Kidney (tissue), 14 donors: Measurements from ENCODE around the gene TBC1D1. TPM values are rescaled to one million over a fixed set of nuclear protein-coding genes. Genes with fewer than 3 reads are reported as not detected.

Experiments used
- DNase-seq, 5 donors: peaks; one replicate each; pipeline ENCODE4 v3.0.0-alpha.2; 2013 to 2020
- FAIRE-seq: peaks from 2 replicates; lab custom pipeline; 2012; peaks lifted over from hg19 to GRCh38; lab: Jason Lieb, UNC
- H3K27ac ChIP-seq, 2 donors: one replicate each; pipeline ENCODE4 v1.7.0; 2013; ENCODE audit warnings: low read depth in 2 of 2, low read length in 2 of 2, inconsistent platforms in 1 of 2
- H3K27me3 ChIP-seq: one replicate; pipeline ENCODE4 v1.7.1; 2013; ENCODE audit warnings: low read length, inconsistent platforms; ENCODE audit not compliant: control insufficient read depth, insufficient read depth
- H3K36me3 ChIP-seq, 3 donors: one replicate each; pipeline versions ENCODE4 v1.7.0 to v1.7.1; 2013; ENCODE audit warnings: low read length in 3 of 3, control low read depth in 1 of 3, inconsistent platforms in 1 of 3; ENCODE audit not compliant: insufficient read depth in 3 of 3, control insufficient read depth in 2 of 3
- H3K4me1 ChIP-seq, 3 donors: one replicate each; pipeline versions ENCODE4 v1.7.0 to v1.7.1; 2013; ENCODE audit warnings: low read length in 3 of 3, inconsistent platforms in 1 of 3, low read depth in 1 of 3; ENCODE audit not compliant: control insufficient read depth in 2 of 3, insufficient read depth in 2 of 3
- H3K4me3 ChIP-seq, 3 donors: one replicate each; pipeline versions ENCODE4 v1.7.0 to v1.8.1; 2013; ENCODE audit warnings: low read length in 3 of 3, control low read depth in 1 of 3, inconsistent platforms in 1 of 3
- H3K9ac ChIP-seq, 3 donors: one replicate each; pipeline versions ENCODE4 v1.7.0 to v1.7.1; 2013; ENCODE audit warnings: low read length in 3 of 3, control low read depth in 1 of 3, inconsistent platforms in 1 of 3
- H3K9me3 ChIP-seq, 3 donors: one replicate each; pipeline versions ENCODE4 v1.7.0 to v1.7.1; 2013; ENCODE audit warnings: low read length in 3 of 3, control low read depth in 1 of 3, inconsistent platforms in 1 of 3; ENCODE audit not compliant: control insufficient read depth in 2 of 3, insufficient read depth in 1 of 3
- intact Hi-C: fragments of 100-400 bp; cut with DNase I; formaldehyde crosslinking; loops from one replicate; pipeline ENCODE4 v1.11.1; 2022
- polyA plus RNA-seq: library from polyadenylated mRNA; stranded (reverse); fragments of 350-450 nt; fragmentation: Illumina TruSeq; extraction: RNeasy Lipid Tissue Mini Kit (QIAGEN cat#74804); gene quantifications from one replicate; pipeline ENCODE4 v1.2.3, GENCODE V29; 2014; ENCODE audit warnings: low read depth, low replicate concordance; ENCODE audit not compliant: insufficient read depth
- total RNA-seq: library from RNA; stranded (reverse); fragmentation: NEBNext Ultra II Directional; extraction: Animal tissue kit (Norgen Biotek cat#: 25700); gene quantifications from one replicate; pipeline ENCODE4 v1.2.1, GENCODE V29; 2021
- TF ChIP-seq, protein P1 (sequence below): IDR thresholded peaks from 3 replicates; pipeline ENCODE4 v1.5.1; 2012; ENCODE audit warnings: mild to moderate bottlenecking, moderate library complexity, borderline replicate concordance; ENCODE audit not compliant: insufficient read depth; ENCODE audit errors: extremely low read depth
- donor health status: control.
- donor health status: control.
- donor health status: control.
- donor health status: control.
- donor health status: control.
- donor health status: DM: yes; HTN: yes; CAD: no.
- donor health status: Normal renal cell carcinoma (clear cell type).

The TBC1D1 gene
- total and polyA plus RNA-seq, 2 donors from 2014 or later = 170 to 182 TPM

DNA sequence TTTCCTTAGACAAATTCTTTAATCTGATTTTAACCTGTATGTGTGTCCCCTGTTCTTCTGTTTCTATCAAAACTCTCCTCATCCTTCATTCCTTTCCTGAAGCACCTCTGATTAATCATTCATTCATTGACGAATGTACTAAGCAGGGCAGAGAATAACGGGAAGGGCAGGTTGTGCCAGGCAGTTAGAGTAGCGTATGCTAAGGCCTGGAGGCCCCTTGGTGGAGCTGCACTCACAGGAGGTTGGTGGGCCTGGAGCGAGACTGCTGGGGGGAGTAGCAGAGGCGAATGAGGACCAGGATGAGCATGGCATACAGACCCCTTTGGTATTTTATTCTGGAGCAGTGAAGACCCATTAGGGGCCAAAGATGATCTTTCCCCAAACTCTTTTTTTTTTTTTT lies 91.9 kb downstream of the TBC1D1 start:
- Histone ChIP-seq H3K27me3 (no peaks in the 10 kb centered on the region), H3K9ac (no peak overlapping the region), H3K4me3 (peak overlapping the region in 2 of 3 donors; percentile 7 to 40), H3K4me1 (peaks cover 7 to 49% (median 25%) of the 10 kb centered on the region in 3 donors), H3K27ac (peak overlapping the region; percentile 58 to 91), H3K9me3 (no peaks in the 10 kb centered on the region), H3K36me3 (no peaks in the 10 kb centered on the region)
- TF ChIP-seq, protein P1, sequence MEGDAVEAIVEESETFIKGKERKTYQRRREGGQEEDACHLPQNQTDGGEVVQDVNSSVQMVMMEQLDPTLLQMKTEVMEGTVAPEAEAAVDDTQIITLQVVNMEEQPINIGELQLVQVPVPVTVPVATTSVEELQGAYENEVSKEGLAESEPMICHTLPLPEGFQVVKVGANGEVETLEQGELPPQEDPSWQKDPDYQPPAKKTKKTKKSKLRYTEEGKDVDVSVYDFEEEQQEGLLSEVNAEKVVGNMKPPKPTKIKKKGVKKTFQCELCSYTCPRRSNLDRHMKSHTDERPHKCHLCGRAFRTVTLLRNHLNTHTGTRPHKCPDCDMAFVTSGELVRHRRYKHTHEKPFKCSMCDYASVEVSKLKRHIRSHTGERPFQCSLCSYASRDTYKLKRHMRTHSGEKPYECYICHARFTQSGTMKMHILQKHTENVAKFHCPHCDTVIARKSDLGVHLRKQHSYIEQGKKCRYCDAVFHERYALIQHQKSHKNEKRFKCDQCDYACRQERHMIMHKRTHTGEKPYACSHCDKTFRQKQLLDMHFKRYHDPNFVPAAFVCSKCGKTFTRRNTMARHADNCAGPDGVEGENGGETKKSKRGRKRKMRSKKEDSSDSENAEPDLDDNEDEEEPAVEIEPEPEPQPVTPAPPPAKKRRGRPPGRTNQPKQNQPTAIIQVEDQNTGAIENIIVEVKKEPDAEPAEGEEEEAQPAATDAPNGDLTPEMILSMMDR = no peak
- intact Hi-C loops = no loop called here
- no peak for FAIRE-seq
- peak in 2 of 5 donors; percentile 31 to 49 for DNase-seq

DNA sequence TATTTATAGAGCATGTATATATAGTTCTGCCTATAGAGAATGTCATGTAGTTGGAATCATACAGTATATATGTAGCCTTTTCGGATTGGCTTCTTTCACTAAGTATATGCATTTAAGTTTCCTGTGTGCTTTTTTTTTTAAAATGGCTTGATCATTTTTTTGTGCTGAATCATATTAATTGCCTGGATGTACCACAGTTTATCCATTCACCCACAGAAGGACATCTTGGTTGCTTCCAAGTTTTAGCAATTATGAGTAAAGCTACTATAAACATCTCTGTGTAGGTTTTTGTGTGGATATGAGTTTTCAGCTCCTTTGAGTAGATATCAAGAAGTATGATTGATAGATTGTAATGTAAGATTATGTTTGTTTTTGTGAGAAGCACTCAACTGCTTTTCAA lies 93.1 kb downstream of the TBC1D1 start:
- Histone ChIP-seq H3K27me3 (no peaks in the 10 kb centered on the region), H3K4me1 (peaks cover 13 to 51% (median 28%) of the 10 kb centered on the region in 3 donors), H3K36me3 (no peaks in the 10 kb centered on the region), H3K27ac (peak overlapping the region in 1 of 2 donors; percentile 91), H3K9ac (no peak overlapping the region), H3K9me3 (no peaks in the 10 kb centered on the region), H3K4me3 (no peak overlapping the region)
- intact Hi-C loops = no loop called here
- DNase-seq (no peak), FAIRE-seq (no peak)
- TF ChIP-seq, protein P1 = no peak

DNA sequence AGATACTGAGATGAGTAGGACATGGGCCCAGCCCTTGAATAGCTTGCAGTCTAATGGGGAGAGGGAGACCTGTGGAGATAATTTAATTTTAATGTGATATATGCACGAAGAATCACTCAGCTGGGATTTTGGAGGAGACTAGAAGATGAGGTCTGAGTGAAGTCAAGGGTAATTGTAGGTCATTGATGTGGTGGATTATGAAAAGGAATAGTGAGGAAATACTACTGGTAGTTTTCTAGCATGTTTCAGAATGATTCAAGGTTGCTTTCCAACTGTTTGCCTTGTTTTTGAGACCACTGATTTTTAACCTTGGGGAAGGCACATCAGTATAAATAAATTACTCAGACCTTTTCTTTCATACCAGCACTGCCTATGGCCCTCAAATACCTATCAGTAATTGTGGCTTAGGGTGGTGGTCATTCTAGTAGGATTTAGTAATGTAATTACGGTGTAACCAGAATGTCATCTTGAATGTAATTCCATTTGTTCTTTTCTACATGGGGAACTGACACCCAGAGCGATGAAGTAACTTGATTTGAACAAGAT lies 94.9 kb downstream of the TBC1D1 start:
- H3K27ac ChIP-seq = peak overlapping the region; percentile 3 to 29

More for the DNA sequence above, 94.9 kb downstream of the TBC1D1 start:
- no peak overlapping the region for H3K4me3 ChIP-seq
- H3K27me3 ChIP-seq = no peaks in the 10 kb centered on the region
- DNase-seq (no peak), FAIRE-seq (no peak)
- intact Hi-C loops = no loop called here
- H3K9ac ChIP-seq = no peak overlapping the region
- no peaks in the 10 kb centered on the region for H3K9me3 ChIP-seq
- H3K4me1 ChIP-seq = peaks cover 22 to 56% (median 35%) of the 10 kb centered on the region in 3 donors
- TF ChIP-seq, protein P1 = no peak
- no peaks in the 10 kb centered on the region for H3K36me3 ChIP-seq
